Right renal cortex interstitium (tissue), 3 donors: Measurements from ENCODE around the gene C9. TPM values are rescaled to one million over a fixed set of nuclear protein-coding genes. Genes with fewer than 3 reads are reported as not detected.
"Not testable (repeated sequence)": the region's sequence is repeated elsewhere in the genome, so short reads cannot be mapped to it uniquely, and the experiment has no call there.

ENCODE experiments used
- DNase-seq, 3 donors: peaks; one replicate each; pipeline ENCODE4 v3.0.0-alpha.2; 2013; ENCODE audit warnings: low read depth in 3 of 3, low spot score in 2 of 3
- polyA plus RNA-seq, 3 donors: library from polyadenylated mRNA; unstranded; fragments of 120-200 nt; gene quantifications; one replicate each; pipeline ENCODE4 v1.2.1, GENCODE V29; 2013; ENCODE audit not compliant: insufficient read length in 3 of 3

C9 gene
- polyA plus RNA-seq = under 1 TPM; 0.25 to 0.79 (median 0.50) TPM

- DNase-seq = no peak
Measured at GRCh38 chr5:39364367-39364766, at the start of gene C9. Gene C9 (minus strand): TSS chr5:39364495. CDS start chr5:39364464, 31 bp downstream.

- DNase-seq = no peak
Measured at GRCh38 chr5:39413771-39414170, 49.5 kb upstream of the C9 start.

- no peak for DNase-seq
Measured at GRCh38 chr5:39412721-39413394, 48.6 kb upstream of the C9 start.

- no peak for DNase-seq
Measured at GRCh38 chr5:39411985-39412384, 47.7 kb upstream of the C9 start.

- DNase-seq = no peak
Measured at GRCh38 chr5:39411061-39411460, 46.8 kb upstream of the C9 start.

GRCh38 chr5:39409033-39409432 lies 44.7 kb upstream of the C9 start:
- DNase-seq = no peak

GRCh38 chr5:39405083-39405843 lies 41.0 kb upstream of the C9 start:
- DNase-seq = no peak

- not testable (repeated sequence) for DNase-seq
Measured at GRCh38 chr5:39403761-39404160, 39.5 kb upstream of the C9 start.

GRCh38 chr5:39402140-39402539 lies 37.8 kb upstream of the C9 start:
- not testable (repeated sequence) for DNase-seq

- no peak for DNase-seq
Measured at GRCh38 chr5:39400713-39401578, 36.7 kb upstream of the C9 start.

GRCh38 chr5:39399135-39400036 lies 35.1 kb upstream of the C9 start:
- DNase-seq = no peak

- DNase-seq = no peak
Measured at GRCh38 chr5:39396843-39397242, 32.5 kb upstream of the C9 start.

- DNase-seq = no peak
Measured at GRCh38 chr5:39395521-39395920, 31.2 kb upstream of the C9 start.

- DNase-seq = no peak
Measured at GRCh38 chr5:39394946-39395345, 30.7 kb upstream of the C9 start.

GRCh38 chr5:39390945-39391344 lies 26.6 kb upstream of the C9 start:
- DNase-seq = no peak

GRCh38 chr5:39387293-39387692 lies 23.0 kb upstream of the C9 start:
- no peak for DNase-seq

- DNase-seq = no peak
Measured at GRCh38 chr5:39384271-39384670, 20.0 kb upstream of the C9 start.

GRCh38 chr5:39381376-39381775 lies 17.1 kb upstream of the C9 start:
- DNase-seq = no peak

GRCh38 chr5:39379693-39380092 lies 15.4 kb upstream of the C9 start:
- DNase-seq = no peak

GRCh38 chr5:39377613-39378012 lies 13.3 kb upstream of the C9 start:
- no peak for DNase-seq
